Uterus (tissue), 4 donors: ENCODE results near the gene WDR19. TPM values are rescaled to one million over a fixed set of nuclear protein-coding genes. Genes with fewer than 3 reads are reported as not detected.

Source experiments
- DNase-seq, 2 donors: peaks; one replicate each; pipeline ENCODE4 v3.0.0-alpha.2; 2019 to 2020
- H3K27ac ChIP-seq, 2 donors: fragments of 200-600 bp; sonication (generic); 1 replicate in 1 of 2; 2 replicates in 1 of 2; pipeline ENCODE4 v1.5.1; 2016 to 2018
- H3K27me3 ChIP-seq, 2 donors: fragments of 200-600 bp; sonication (generic); one replicate each; pipeline ENCODE4 v1.5.1; 2018 to 2019; ENCODE audit warnings: control low read depth in 1 of 2
- H3K36me3 ChIP-seq, 2 donors: fragments of 200-600 bp; sonication (generic); one replicate each; pipeline ENCODE4 v1.5.1; 2019; ENCODE audit warnings: control low read depth in 1 of 2
- H3K4me1 ChIP-seq, 2 donors: fragments of 200-600 bp; sonication (generic); one replicate each; pipeline ENCODE4 v1.5.1; 2018 to 2019; ENCODE audit warnings: control low read depth in 1 of 2
- H3K4me3 ChIP-seq, 2 donors: fragments of 200-600 bp; sonication (generic); 1 replicate in 1 of 2; 2 replicates in 1 of 2; pipeline ENCODE4 v1.5.1; 2018 to 2019; ENCODE audit warnings: mild to moderate bottlenecking in 1 of 2
- H3K9me3 ChIP-seq, 2 donors: fragments of 200-600 bp; sonication (generic); one replicate each; pipeline ENCODE4 v1.5.1; 2019; ENCODE audit warnings: control low read depth in 1 of 2
- CTCF ChIP-seq, 4 experiments: fragments of 200-600 bp in 2 of 4; fragments of 450-650 bp in 2 of 4; sonication (generic) in 2 of 4; IDR thresholded peaks; one replicate each; pipeline ENCODE4 v1.5.1; 2016 to 2019; ENCODE audit warnings: antibody characterized with exemption in 4 of 4, mild to moderate bottlenecking in 2 of 4, moderate library complexity in 1 of 4
- POLR2A ChIP-seq, 2 donors: fragments of 450-650 bp; IDR thresholded peaks; one replicate each; pipeline ENCODE4 v1.6.1; 2016; ENCODE audit warnings: antibody characterized with exemption in 2 of 2, mild to moderate bottlenecking in 1 of 2, moderate library complexity in 1 of 2
- intact Hi-C: fragments of 100-400 bp; cut with DNase I; formaldehyde crosslinking; loops from one replicate; pipeline ENCODE4 v1.15.1; 2023; ENCODE audit warnings: low total_unique reads
- total RNA-seq, 4 donors: library from RNA; depleted of rRNA in 3 of 4; stranded (reverse); fragments of >200 nt in 3 of 4; gene quantifications; one replicate each; pipeline versions ENCODE4 v1.1.0 to v1.2.4, GENCODE V29; 2014 to 2023
- donor health status: DM: yes; HTN: yes; CAD: no.

Gene WDR19
- total RNA-seq, 4 donors from 2014 or later: 37.4 to 129 (median 74.0) TPM

- Histone ChIP-seq H3K9me3 (no peaks in the 10 kb centered on the region), H3K4me3 (no peak overlapping the region), H3K27ac (no peak overlapping the region), H3K27me3 (no peaks in the 10 kb centered on the region), H3K4me1 (no peaks in the 10 kb centered on the region), H3K36me3 (no peaks in the 10 kb centered on the region)
- no peak for DNase-seq
- no peak for TF ChIP-seq CTCF (IDR thresholded peaks at IDR 0.05)
- TF ChIP-seq POLR2A (IDR thresholded peaks at IDR 0.05): no peak
- intact Hi-C loops: no loop called here
Measured at GRCh38 chr4:39278476-39278875, 96.1 kb downstream of the WDR19 start.

- DNase-seq: no peak
- intact Hi-C loops: no loop called here
- H3K27ac ChIP-seq: no peak overlapping the region
- H3K9me3 ChIP-seq: no peaks in the 10 kb centered on the region
- H3K4me1 ChIP-seq: no peaks in the 10 kb centered on the region
- no peaks in the 10 kb centered on the region for H3K27me3 ChIP-seq
- H3K36me3 ChIP-seq: no peaks in the 10 kb centered on the region
- TF ChIP-seq POLR2A (IDR thresholded peaks at IDR 0.05): no peak
- H3K4me3 ChIP-seq: no peak overlapping the region
Measured at GRCh38 chr4:39279416-39279815, 97.1 kb downstream of the WDR19 start.

- Histone ChIP-seq H3K27me3 (no peaks in the 10 kb centered on the region), H3K4me3 (no peak overlapping the region), H3K36me3 (no peaks in the 10 kb centered on the region), H3K27ac (no peak overlapping the region), H3K9me3 (no peaks in the 10 kb centered on the region), H3K4me1 (no peaks in the 10 kb centered on the region)
- DNase-seq: no peak
- TF ChIP-seq POLR2A (IDR thresholded peaks at IDR 0.05): no peak
- TF ChIP-seq CTCF (IDR thresholded peaks at IDR 0.05): no peak
- intact Hi-C loops: no loop called here
Measured at GRCh38 chr4:39280770-39281169, 98.4 kb downstream of the WDR19 start.

- no peaks in the 10 kb centered on the region for H3K9me3 ChIP-seq
- no peaks in the 10 kb centered on the region for H3K36me3 ChIP-seq
- intact Hi-C loops: no loop called here
- no peak overlapping the region for H3K27ac ChIP-seq
- no peak for TF ChIP-seq CTCF (IDR thresholded peaks at IDR 0.05)
- TF ChIP-seq POLR2A (IDR thresholded peaks at IDR 0.05): no peak
- H3K4me1 ChIP-seq: no peaks in the 10 kb centered on the region
- no peak for DNase-seq
- H3K4me3 ChIP-seq: no peak overlapping the region
- H3K27me3 ChIP-seq: no peaks in the 10 kb centered on the region
Measured at GRCh38 chr4:39285111-39285795, 102.9 kb downstream of the WDR19 start.

- H3K36me3 ChIP-seq: no peaks in the 10 kb centered on the region
- no peak overlapping the region for H3K27ac ChIP-seq
- TF ChIP-seq POLR2A (IDR thresholded peaks at IDR 0.05) (no peak), CTCF (IDR thresholded peaks at IDR 0.05) (no peak)
- H3K4me3 ChIP-seq: no peak overlapping the region
- no peaks in the 10 kb centered on the region for H3K4me1 ChIP-seq
- no peaks in the 10 kb centered on the region for H3K9me3 ChIP-seq
- DNase-seq: no peak
- no peaks in the 10 kb centered on the region for H3K27me3 ChIP-seq
- intact Hi-C loops: no loop called here
Measured at GRCh38 chr4:39285853-39286252, 103.5 kb downstream of the WDR19 start.

GRCh38 chr4:39286263-39286662 is 103.9 kb downstream of the WDR19 start:
- no peaks in the 10 kb centered on the region for H3K9me3 ChIP-seq
- no peaks in the 10 kb centered on the region for H3K27me3 ChIP-seq
- H3K4me3 ChIP-seq: no peak overlapping the region
- TF ChIP-seq CTCF (IDR thresholded peaks at IDR 0.05) (no peak), POLR2A (IDR thresholded peaks at IDR 0.05) (no peak)
- H3K36me3 ChIP-seq: no peaks in the 10 kb centered on the region
- no peak for DNase-seq
- intact Hi-C loops: no loop called here
- H3K27ac ChIP-seq: no peak overlapping the region
- no peaks in the 10 kb centered on the region for H3K4me1 ChIP-seq
